ES-I3 (cell line): ENCODE data around the gene HPD.
A peak's percentile ranks its signal among the peaks of the same experiment; 100 is the strongest.

Source experiments
- H3K36me3 ChIP-seq: 2 replicates; pipeline ENCODE4 v1.6.1; 2013; ENCODE audit warnings: mild to moderate bottlenecking, low read length, control low read depth, moderate library complexity; ENCODE audit not compliant: insufficient read depth
- H3K4me1 ChIP-seq: 2 replicates; pipeline ENCODE4 v1.6.1; 2013; ENCODE audit warnings: mild to moderate bottlenecking, control low read depth, low read length; ENCODE audit not compliant: insufficient read depth
- H3K9ac ChIP-seq: 2 replicates; pipeline ENCODE4 v1.6.1; 2013; ENCODE audit warnings: low read depth, mild to moderate bottlenecking, low read length, moderate library complexity
- H3K9me3 ChIP-seq: 2 replicates; pipeline ENCODE4 v1.6.1; 2013; ENCODE audit warnings: mild to moderate bottlenecking, low read length, moderate library complexity; ENCODE audit not compliant: control insufficient read depth, insufficient read depth

HPD gene

GRCh38 chr12:121814429-121815119 lies 44.1 kb downstream of the HPD start:
- H3K36me3 ChIP-seq: peaks cover 3% of the 10 kb centered on the region; the same call in 1 of the 2 replicates
- H3K9ac ChIP-seq: no peak overlapping the region
- peaks cover 8% of the 10 kb centered on the region for H3K4me1 ChIP-seq
- no peaks in the 10 kb centered on the region for H3K9me3 ChIP-seq

GRCh38 chr12:121813951-121814350 lies 44.7 kb downstream of the HPD start:
- Histone ChIP-seq H3K9me3 (no peaks in the 10 kb centered on the region), H3K36me3 (peaks cover 4% of the 10 kb centered on the region; the same call in 1 of the 2 replicates), H3K4me1 (peaks cover 8% of the 10 kb centered on the region), H3K9ac (no peak overlapping the region)

- Histone ChIP-seq H3K9me3 (no peaks in the 10 kb centered on the region), H3K36me3 (peaks cover 4% of the 10 kb centered on the region; the same call in 1 of the 2 replicates), H3K4me1 (peaks cover 8% of the 10 kb centered on the region), H3K9ac (peak overlapping the region; percentile 83; the same call in 1 of the 2 replicates)
Measured at GRCh38 chr12:121812921-121813896, 45.5 kb downstream of the HPD start.

GRCh38 chr12:121812320-121812871 lies 46.3 kb downstream of the HPD start:
- Histone ChIP-seq H3K4me1 (peaks cover 11% of the 10 kb centered on the region), H3K36me3 (peaks cover 4% of the 10 kb centered on the region; the same call in 1 of the 2 replicates), H3K9ac (peak overlapping the region; percentile 83), H3K9me3 (no peaks in the 10 kb centered on the region)

GRCh38 chr12:121811434-121812319 lies 47.0 kb downstream of the HPD start:
- Histone ChIP-seq H3K36me3 (peaks cover 4% of the 10 kb centered on the region; the same call in 1 of the 2 replicates), H3K9me3 (no peaks in the 10 kb centered on the region), H3K4me1 (peaks cover 18% of the 10 kb centered on the region), H3K9ac (peak overlapping the region; percentile 83)

GRCh38 chr12:121810833-121811433 lies 47.7 kb downstream of the HPD start:
- Histone ChIP-seq H3K36me3 (0 out of 2 replicates have a peak, but pooled peaks cover 4% of the 10 kb centered on the region), H3K9me3 (no peaks in the 10 kb centered on the region), H3K9ac (peak overlapping the region; percentile 83), H3K4me1 (peaks cover 19% of the 10 kb centered on the region)

- Histone ChIP-seq H3K4me1 (peaks cover 19% of the 10 kb centered on the region), H3K36me3 (0 out of 2 replicates have a peak, but pooled peaks cover 4% of the 10 kb centered on the region), H3K9me3 (no peaks in the 10 kb centered on the region), H3K9ac (no peak overlapping the region)
Measured at GRCh38 chr12:121810234-121810817, 48.3 kb downstream of the HPD start.

- no peaks in the 10 kb centered on the region for H3K9me3 ChIP-seq
- H3K9ac ChIP-seq: no peak overlapping the region
- H3K36me3 ChIP-seq: 0 out of 2 replicates have a peak, but pooled peaks cover 4% of the 10 kb centered on the region
- H3K4me1 ChIP-seq: peaks cover 19% of the 10 kb centered on the region
Measured at GRCh38 chr12:121809712-121810116, 48.9 kb downstream of the HPD start.

- no peaks in the 10 kb centered on the region for H3K9me3 ChIP-seq
- peaks cover 19% of the 10 kb centered on the region for H3K4me1 ChIP-seq
- H3K9ac ChIP-seq: no peak overlapping the region
- H3K36me3 ChIP-seq: 0 out of 2 replicates have a peak, but pooled peaks cover 4% of the 10 kb centered on the region
Measured at GRCh38 chr12:121808623-121809022, 50.0 kb downstream of the HPD start.

- Histone ChIP-seq H3K4me1 (peaks cover 19% of the 10 kb centered on the region), H3K36me3 (0 out of 2 replicates have a peak, but pooled peaks cover 4% of the 10 kb centered on the region), H3K9me3 (no peaks in the 10 kb centered on the region), H3K9ac (no peak overlapping the region)
Measured at GRCh38 chr12:121807642-121808347, 50.9 kb downstream of the HPD start.

GRCh38 chr12:121806546-121807423 lies 51.9 kb downstream of the HPD start:
- Histone ChIP-seq H3K36me3 (0 out of 2 replicates have a peak, but pooled peaks cover 4% of the 10 kb centered on the region), H3K9ac (peak overlapping the region; percentile 82), H3K9me3 (no peaks in the 10 kb centered on the region), H3K4me1 (peaks cover 19% of the 10 kb centered on the region)
